ENCODE data around the gene PNP. TPM values are rescaled to one million over a fixed set of nuclear protein-coding genes. Genes with fewer than 3 reads are reported as not detected.
"Not testable (repeated sequence)": the region's sequence is repeated elsewhere in the genome, so short reads cannot be mapped to it uniquely, and the experiment has no call there.

Gene PNP
- total and polyA plus RNA-seq, 7 donors, result 5.5 to 121 (median 32.3) TPM

DNA sequence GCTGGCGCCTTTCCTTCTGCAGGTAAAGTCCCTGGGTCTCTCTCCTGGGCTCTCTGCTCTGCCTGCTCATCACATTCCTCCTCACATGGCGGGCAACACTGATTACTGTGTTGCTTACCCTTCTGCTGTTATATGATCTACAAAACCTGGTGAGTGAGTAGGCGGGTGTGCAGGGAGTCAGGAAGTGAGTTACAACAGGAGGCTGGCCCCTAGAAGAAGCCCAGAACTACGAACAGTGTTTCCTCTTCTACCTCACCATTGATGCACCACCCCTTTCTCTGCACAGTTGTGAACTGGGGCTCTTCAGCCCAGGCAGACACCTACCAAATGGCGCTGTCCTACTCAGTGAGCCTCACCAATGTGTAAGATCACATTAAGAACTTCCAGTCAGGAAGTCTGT is 28.3 kb upstream of the PNP start:
- intact Hi-C loops (cut with DNase I), result no loop called here
- peaks cover 0 to under 1% (median 0%) of the 10 kb centered on the region in 4 donors for H3K4me1 ChIP-seq
- no peak overlapping the region for H3K4me3 ChIP-seq
- no peak for DNase-seq
- no peaks in the 10 kb centered on the region for H3K9me3 ChIP-seq
- no peak overlapping the region for H3K27ac ChIP-seq
- TF ChIP-seq CTCF (IDR thresholded peaks at IDR 0.05) (no peak), POLR2AphosphoS5 (IDR thresholded peaks at IDR 0.05) (no peak), EP300 (IDR thresholded peaks at IDR 0.05) (no peak), POLR2A (IDR thresholded peaks at IDR 0.05) (no peak)
- WGBS, 2 donors, result 54 to 83% methylated on average over 5 of the region's 5 CpGs
- peaks cover 0 to 5% (median 0%) of the 10 kb centered on the region in 3 donors for H3K27me3 ChIP-seq
- peaks cover 0 to 8% (median 4%) of the 10 kb centered on the region in 4 donors for H3K36me3 ChIP-seq

GRCh38 chr14:20441461-20441860 is 27.7 kb upstream of the PNP start:
- no peak overlapping the region for H3K27ac ChIP-seq
- H3K4me1 ChIP-seq, result no peaks in the 10 kb centered on the region
- no peaks in the 10 kb centered on the region for H3K27me3 ChIP-seq
- H3K4me3 ChIP-seq, result no peak overlapping the region
- intact Hi-C loops (cut with DNase I), result no loop called here
- DNase-seq, result no peak
- TF ChIP-seq POLR2AphosphoS5 (IDR thresholded peaks at IDR 0.05), result no peak
- no peak for TF ChIP-seq CTCF (IDR thresholded peaks at IDR 0.05)
- no peak for TF ChIP-seq POLR2A (IDR thresholded peaks at IDR 0.05)
- TF ChIP-seq EP300 (IDR thresholded peaks at IDR 0.05), result no peak
- H3K9me3 ChIP-seq, result no peaks in the 10 kb centered on the region
- H3K36me3 ChIP-seq, result peaks cover 0 to 14% (median 9%) of the 10 kb centered on the region in 4 donors
- WGBS, 2 donors, result 80 to 93% methylated on average over 2 of the region's 2 CpGs

- WGBS, 2 donors, result 91 to 94% methylated on average over 2 of the region's 4 CpGs
- H3K27me3 ChIP-seq; DNase-seq; intact Hi-C loops (cut with DNase I); H3K27ac ChIP-seq; H3K4me3 ChIP-seq; H3K4me1 ChIP-seq; H3K9me3 ChIP-seq: not testable (repeated sequence)
- H3K36me3 ChIP-seq, result peaks cover 18 to 35% (median 26%) of the 10 kb centered on the region in 4 donors
Observed at GRCh38 chr14:20443650-20444049, 25.6 kb upstream of the PNP start.

GRCh38 chr14:20446889-20447288 is 22.3 kb upstream of the PNP start:
- WGBS, 2 donors, result 96 to 97% methylated on average over 5 of the region's 5 CpGs

DNA sequence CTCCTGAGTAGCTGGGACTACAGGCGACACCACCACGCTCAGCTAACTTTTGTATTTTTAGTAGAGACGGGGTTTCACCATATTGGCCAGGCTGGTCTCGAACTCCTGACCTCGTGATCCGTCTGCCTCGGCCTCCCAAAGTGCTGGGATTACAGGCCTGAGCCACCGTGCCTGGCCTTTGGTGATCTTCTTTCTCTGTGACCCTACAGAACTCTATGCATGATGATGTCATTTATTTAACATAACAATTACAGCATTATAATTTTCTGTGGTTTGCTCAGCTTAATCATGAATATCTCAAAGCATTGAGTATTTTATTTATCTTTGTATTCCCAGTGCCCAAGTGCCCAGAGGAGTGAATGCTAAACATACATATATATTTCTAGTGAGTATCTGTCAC is 16.4 kb upstream of the PNP start:
- H3K27ac ChIP-seq; DNase-seq; H3K27me3 ChIP-seq; H3K4me3 ChIP-seq; intact Hi-C loops (cut with DNase I); H3K9me3 ChIP-seq: not testable (repeated sequence)
- Histone ChIP-seq H3K4me1 (peaks cover 0 to 27% (median 22%) of the 10 kb centered on the region in 4 donors), H3K36me3 (peaks cover 44 to 64% (median 50%) of the 10 kb centered on the region in 4 donors)
- 92 to 95% methylated on average over 8 of the region's 8 CpGs for WGBS, 2 donors

More at GRCh38 chr14:20446889-20447288, 22.3 kb upstream of the PNP start:
- TF ChIP-seq POLR2AphosphoS5 (IDR thresholded peaks at IDR 0.05) (no peak), CTCF (IDR thresholded peaks at IDR 0.05) (no peak), POLR2A (IDR thresholded peaks at IDR 0.05) (no peak), EP300 (IDR thresholded peaks at IDR 0.05) (no peak)
- Histone ChIP-seq H3K27me3 (no peaks in the 10 kb centered on the region), H3K4me3 (no peak overlapping the region), H3K9me3 (no peaks in the 10 kb centered on the region), H3K4me1 (no peaks in the 10 kb centered on the region), H3K36me3 (peaks cover 37 to 68% (median 51%) of the 10 kb centered on the region in 4 donors), H3K27ac (no peak overlapping the region)
- intact Hi-C loops (cut with DNase I), result no loop called here
- DNase-seq, result no peak
